ENCODE results near the gene SH3GL1.

- TF ChIP-seq CTCF (IDR thresholded peaks at IDR 0.05) (no peak), EP300 (IDR thresholded peaks at IDR 0.05) (no peak), POLR2A (IDR thresholded peaks at IDR 0.05; ENCODE audit: low read depth) (no peak), POLR2AphosphoS5 (IDR thresholded peaks at IDR 0.05) (no peak)
Observed at GRCh38 chr19:4362831-4363545, 37.4 kb downstream of the SH3GL1 start.
